HepG2 (cell line): Measurements from ENCODE around the gene LUC7L. TPM values are rescaled to one million over a fixed set of nuclear protein-coding genes. Genes with fewer than 3 reads are reported as not detected.

Source experiments
- ATAC-seq: fragments of 200-7000 bp; cut with Tn5 transposase; 3 replicates; pipeline ENCODE4 v1.9.1; 2020; ENCODE audit warnings: mild to moderate bottlenecking, moderate library complexity
- BruUV-seq: library from RNA; stranded (reverse); fragments of 400-500 nt; replicated peaks from 2 replicates; lab custom pipeline; 2021; lab: Mats Ljungman, UMichigan
- CTCF ChIA-PET: fragments of 300-600 bp; formaldehyde crosslinking; extraction: SDS; loops from one replicate; lab custom pipeline; 2021; ENCODE audit warnings: low total read pairs, inconsistent platforms, low intra/inter-chr PET ratio; lab: Yijun Ruan, JAX
- POLR2A ChIA-PET: fragments of 350-600 bp; sonication (Branson Sonifier 250); formaldehyde crosslinking; loops from one replicate; lab custom pipeline; 2020; ENCODE audit warnings: antibody characterized with exemption, inconsistent platforms; lab: Yijun Ruan, JAX
- DNase-seq: peaks from one replicate; pipeline ENCODE4 v3.0.0-alpha.2; 2015; ENCODE audit warnings: low spot score
- FAIRE-seq: peaks from 3 replicates; lab custom pipeline; 2011; peaks lifted over from hg19 to GRCh38; lab: Jason Lieb, UNC
- H2AFZ ChIP-seq: one replicate; pipeline ENCODE4 v1.6.1; 2011; ENCODE audit warnings: low read length, inconsistent platforms
- H3K27ac ChIP-seq: fragments of 300-600 bp; 3 replicates; pipeline ENCODE4 v1.8.0; 2011; ENCODE audit warnings: mixed run types, mild to moderate bottlenecking, mixed read lengths, low read length, inconsistent platforms; ENCODE audit not compliant: insufficient read depth; ENCODE audit errors: extremely low read length
- H3K27me3 ChIP-seq, 2 experiments: fragments of 200-600 bp in 1 of 2; 2 replicates in 1 of 2; 3 replicates in 1 of 2; pipeline versions ENCODE4 v1.6.0 to v1.8.0; 2011; ENCODE audit warnings: low read length in 2 of 2, mild to moderate bottlenecking in 2 of 2, moderate library complexity in 2 of 2, inconsistent platforms in 1 of 2; ENCODE audit not compliant: insufficient read depth in 2 of 2, control insufficient read depth in 1 of 2
- H3K36me3 ChIP-seq, 2 experiments: fragments of 200-600 bp in 1 of 2; replicated peaks in 1 of 2; 2 replicates in 1 of 2; 3 replicates in 1 of 2; pipeline versions ENCODE4 v1.5.1 to v1.8.0; 2011; ENCODE audit warnings: low read length in 2 of 2, inconsistent platforms in 1 of 2; ENCODE audit not compliant: insufficient read depth in 2 of 2, control insufficient read depth in 1 of 2
- H3K4me1 ChIP-seq: 2 replicates; pipeline ENCODE4 v1.5.1; 2012; ENCODE audit warnings: low read length, inconsistent platforms; ENCODE audit not compliant: insufficient read depth
- H3K4me2 ChIP-seq: 2 replicates; pipeline ENCODE4 v1.6.0; 2011; ENCODE audit warnings: low read depth, low read length, inconsistent platforms
- H3K4me3 ChIP-seq, 3 experiments: fragments of 200-600 bp in 1 of 3; sonication (generic), shearing (Covaris generic) in 1 of 3; replicated peaks in 1 of 3; 2 replicates each; pipeline ENCODE4 v1.5.1; 2011 to 2016; ENCODE audit warnings: low read length in 3 of 3, inconsistent platforms in 2 of 3, low read depth in 2 of 3, mild to moderate bottlenecking in 2 of 3, control low read depth in 1 of 3, mixed read lengths in 1 of 3; ENCODE audit not compliant: insufficient read depth in 1 of 3
- H3K79me2 ChIP-seq: one replicate; pipeline ENCODE4 v1.6.1; 2011; ENCODE audit warnings: low read length, inconsistent platforms; ENCODE audit not compliant: insufficient read depth
- H3K9ac ChIP-seq: 2 replicates; pipeline ENCODE4 v1.6.0; 2011; ENCODE audit warnings: mild to moderate bottlenecking, low read depth, low read length, inconsistent platforms; ENCODE audit not compliant: insufficient read depth
- H3K9me3 ChIP-seq: 2 replicates; pipeline ENCODE4 v1.5.1; 2012; ENCODE audit warnings: mild to moderate bottlenecking, low read length
- H4K20me1 ChIP-seq: 2 replicates; pipeline ENCODE4 v1.6.0; 2011; ENCODE audit warnings: inconsistent platforms, mild to moderate bottlenecking, low read length, moderate library complexity; ENCODE audit not compliant: insufficient read depth
- MTF2 ChIP-seq: sonication (generic); formaldehyde crosslinking; IDR thresholded peaks from 2 replicates; pipeline ENCODE4 v1.5.0; 2020; ENCODE audit warnings: missing genetic modification reagents, borderline replicate concordance
- NFE2L1 ChIP-seq: sonication (generic); formaldehyde crosslinking; IDR thresholded peaks from 2 replicates; pipeline ENCODE4 v1.4.0; 2020; ENCODE audit warnings: missing genetic modification reagents, mild to moderate bottlenecking, borderline replicate concordance
- USF2 ChIP-seq, 2 experiments: sonication (generic) in 1 of 2; formaldehyde crosslinking in 1 of 2; IDR thresholded peaks; 2 replicates each; pipeline versions ENCODE4 v1.5.1 to v1.6.1; 2011 to 2020; ENCODE audit warnings: borderline replicate concordance in 1 of 2, low read depth in 1 of 2, low read length in 1 of 2, mild to moderate bottlenecking in 1 of 2, missing genetic modification reagents in 1 of 2, moderate library complexity in 1 of 2
- ZBTB33 ChIP-seq: sonication (generic); formaldehyde crosslinking; IDR thresholded peaks from 2 replicates; pipeline ENCODE4 v1.4.0; 2020; ENCODE audit warnings: missing genetic modification reagents
- ZBTB34 ChIP-seq: sonication (generic); formaldehyde crosslinking; IDR thresholded peaks from 2 replicates; pipeline ENCODE4 v1.8.0; 2022; ENCODE audit warnings: mild to moderate bottlenecking, missing genetic modification reagents
- ZFP1 ChIP-seq: IDR thresholded peaks from 2 replicates; pipeline ENCODE4 v1.6.1; 2016
- ZNF263 ChIP-seq: sonication (generic); formaldehyde crosslinking; IDR thresholded peaks from 2 replicates; pipeline ENCODE4 v1.4.0; 2020; ENCODE audit warnings: missing genetic modification reagents
- WGBS: methylation state at CpG from one replicate; pipeline ENCODE4 v1.1.6; 2017; ENCODE audit warnings: low lambda C conversion rate; 5-methylcytosine and 5-hydroxymethylcytosine counted together
- in situ Hi-C: cut with HindIII; loops from 2 replicates; pipeline ENCODE4 v1.10.0; 2017; ENCODE audit warnings: low pct_unique_long_range_greater_than_20kb; ENCODE audit not compliant: extremely low pct_ligation_motif_present
- intact Hi-C: fragments of 100-400 bp; cut with micrococcal nuclease; formaldehyde crosslinking; loops from one replicate; pipeline ENCODE4 v1.10.0; 2022; ENCODE audit not compliant: unreplicated experiment
- polyA plus RNA-seq, 8 experiments: library from polyadenylated mRNA; depleted of rRNA in 3 of 8; stranded (reverse) in 7 of 8; unstranded in 1 of 8; fragments of >200 nt; fragmentation: Illumina TruSeq in 4 of 8; extraction: Trizol in 4 of 8; gene quantifications; 2 replicates each; pipeline versions ENCODE4 v1.2.1 to v1.2.3, GENCODE V29; 2011 to 2016; ENCODE audit warnings: low read depth in 4 of 8, missing spikeins in 1 of 8, mixed read lengths in 1 of 8; ENCODE audit not compliant: insufficient read depth in 1 of 8
- total RNA-seq, 5 experiments: library from RNA; depleted of rRNA; stranded (reverse); fragments of >200 nt; fragmentation: Illumina TruSeq; extraction: Trizol; gene quantifications; 2 replicates each; pipeline ENCODE4 v1.2.3, GENCODE V29; 2016; ENCODE audit warnings: low read depth in 1 of 5

The LUC7L gene
- total and polyA plus RNA-seq, 2 of the 13 experiments (the other 11 are each of a cell fraction or from before 2014, with no cell fraction given): 48.7 to 56.9 TPM

- no peak for FAIRE-seq
- peak overlapping the region in 1 of 3 experiments; percentile 54; a peak in 1 of 6 replicates for H3K4me3 ChIP-seq
- ChIA-PET CTCF (no interaction called here), POLR2A (no interaction called here)
- no TSS peak for BruUV-seq
- peak overlapping the region; percentile 51; the same call in 1 of the 2 replicates for H3K4me2 ChIP-seq
- intact Hi-C loops (no loop called here), in situ Hi-C loops (no loop called here)
- H3K4me1 ChIP-seq: peaks cover 38% of the 10 kb centered on the region
- no peaks in the 10 kb centered on the region for H3K9me3 ChIP-seq
- WGBS: 8% methylated on average over 10 of the region's 45 CpGs
- H3K36me3 ChIP-seq: no peaks in the 10 kb centered on the region
- no peak overlapping the region for H3K9ac ChIP-seq
- no peaks in the 10 kb centered on the region for H3K79me2 ChIP-seq
- DNase-seq: no peak
- peaks cover 3% of the 10 kb centered on the region; the same call in 1 of the 2 replicates for H4K20me1 ChIP-seq
- no peak overlapping the region for H3K27ac ChIP-seq
- no peak overlapping the region for H2AFZ ChIP-seq
- peaks cover 23 to 52% of the 10 kb centered on the region in 2 experiments for H3K27me3 ChIP-seq
- no peak for ATAC-seq
- TF ChIP-seq ZFP1 (CRISPR knock-in tag) (no peak), ZNF263 (peak; percentile 86), MTF2 (CRISPR knock-in tag) (peak; percentile 31; the same call in 1 of the 2 replicates), NFE2L1 (CRISPR knock-in tag) (no peak), USF2 (IDR thresholded peaks at IDR 0.05; ENCODE audit: low read depth, low read length) (no peak), USF2 (CRISPR knock-in tag; IDR thresholded peaks at IDR 0.05; ENCODE audit: borderline replicate concordance) (no peak), ZBTB34 (CRISPR knock-in tag) (no peak), ZBTB33 (CRISPR knock-in tag) (no peak)
Measured at GRCh38 chr16:166375-167121, 62.7 kb downstream of the LUC7L start.
